Nephron progenitor cell (in vitro differentiated cells): ENCODE measurements around the gene MYBPHL.

Experiments
- DNase-seq: peaks from one replicate; pipeline ENCODE4 v3.0.0; 2021
- H3K27ac Mint-ChIP-seq: 2 replicates; pipeline ENCODE4 v1.8.0; 2021; ENCODE audit warnings: mild to moderate bottlenecking, moderate library complexity, mixed read lengths
- H3K27me3 Mint-ChIP-seq: 2 replicates; pipeline ENCODE4 v1.8.0; 2021; ENCODE audit warnings: mild to moderate bottlenecking, low read depth, mixed read lengths; ENCODE audit not compliant: poor library complexity
- H3K36me3 Mint-ChIP-seq: 2 replicates; pipeline ENCODE4 v1.8.0; 2021; ENCODE audit warnings: low read depth, mixed read lengths
- H3K4me1 Mint-ChIP-seq: 2 replicates; pipeline ENCODE4 v1.8.0; 2021; ENCODE audit warnings: mixed read lengths
- H3K4me3 Mint-ChIP-seq: 2 replicates; pipeline ENCODE4 v1.8.0; 2021; ENCODE audit warnings: mild to moderate bottlenecking, moderate library complexity, mixed read lengths
- H3K9me3 Mint-ChIP-seq: 2 replicates; pipeline ENCODE4 v1.8.0; 2021; ENCODE audit warnings: mild to moderate bottlenecking, moderate library complexity, mixed read lengths
- TF ChIP-seq, protein P1 (sequence below): fragments of 200-600 bp; sonication (generic); IDR thresholded peaks from 2 replicates; pipeline ENCODE4 v1.5.0; 2021; ENCODE audit warnings: antibody characterized with exemption

The MYBPHL gene

GRCh38 chr1:109270623-109271317 lies 36.0 kb downstream of the MYBPHL start:
- no peak for DNase-seq
- H3K4me3 Mint-ChIP-seq: no peak overlapping the region
- no peaks in the 10 kb centered on the region for H3K9me3 Mint-ChIP-seq
- peaks cover 42% of the 10 kb centered on the region for H3K4me1 Mint-ChIP-seq
- peaks cover 3% of the 10 kb centered on the region for H3K27me3 Mint-ChIP-seq
- TF ChIP-seq, protein P1, sequence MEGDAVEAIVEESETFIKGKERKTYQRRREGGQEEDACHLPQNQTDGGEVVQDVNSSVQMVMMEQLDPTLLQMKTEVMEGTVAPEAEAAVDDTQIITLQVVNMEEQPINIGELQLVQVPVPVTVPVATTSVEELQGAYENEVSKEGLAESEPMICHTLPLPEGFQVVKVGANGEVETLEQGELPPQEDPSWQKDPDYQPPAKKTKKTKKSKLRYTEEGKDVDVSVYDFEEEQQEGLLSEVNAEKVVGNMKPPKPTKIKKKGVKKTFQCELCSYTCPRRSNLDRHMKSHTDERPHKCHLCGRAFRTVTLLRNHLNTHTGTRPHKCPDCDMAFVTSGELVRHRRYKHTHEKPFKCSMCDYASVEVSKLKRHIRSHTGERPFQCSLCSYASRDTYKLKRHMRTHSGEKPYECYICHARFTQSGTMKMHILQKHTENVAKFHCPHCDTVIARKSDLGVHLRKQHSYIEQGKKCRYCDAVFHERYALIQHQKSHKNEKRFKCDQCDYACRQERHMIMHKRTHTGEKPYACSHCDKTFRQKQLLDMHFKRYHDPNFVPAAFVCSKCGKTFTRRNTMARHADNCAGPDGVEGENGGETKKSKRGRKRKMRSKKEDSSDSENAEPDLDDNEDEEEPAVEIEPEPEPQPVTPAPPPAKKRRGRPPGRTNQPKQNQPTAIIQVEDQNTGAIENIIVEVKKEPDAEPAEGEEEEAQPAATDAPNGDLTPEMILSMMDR: no peak
- no peak overlapping the region for H3K27ac Mint-ChIP-seq
- H3K36me3 Mint-ChIP-seq: peaks cover 20% of the 10 kb centered on the region

DNA sequence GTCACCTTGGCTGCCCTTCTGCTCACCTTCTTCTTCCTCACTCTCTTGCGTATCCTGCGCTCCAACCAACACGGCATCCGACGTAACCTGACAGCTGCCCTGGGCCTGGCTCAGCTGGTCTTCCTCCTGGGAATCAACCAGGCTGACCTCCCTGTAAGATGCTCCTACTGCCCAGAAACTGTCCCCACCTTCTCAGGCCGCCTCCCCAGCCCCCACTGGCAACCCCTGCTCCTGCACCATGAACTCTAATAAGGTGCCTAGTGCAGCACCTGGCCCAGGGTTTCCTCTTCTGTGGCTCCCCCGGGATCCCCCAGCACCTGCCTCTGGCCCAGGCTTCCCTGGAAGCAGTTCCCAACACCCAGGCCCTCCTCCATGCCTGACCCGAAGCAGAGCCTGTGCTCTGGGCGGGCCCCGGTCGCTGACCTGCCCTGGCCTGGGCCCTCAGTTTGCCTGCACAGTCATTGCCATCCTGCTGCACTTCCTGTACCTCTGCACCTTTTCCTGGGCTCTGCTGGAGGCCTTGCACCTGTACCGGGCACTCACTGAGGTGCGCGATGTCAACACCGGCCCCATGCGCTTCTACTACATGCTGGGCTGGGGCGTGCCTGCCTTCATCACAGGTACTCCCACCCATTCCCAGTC lies 36.7 kb downstream of the MYBPHL start:
- Mint-ChIP-seq H3K27ac (no peak overlapping the region), H3K27me3 (peaks cover 3% of the 10 kb centered on the region), H3K4me1 (peaks cover 35% of the 10 kb centered on the region), H3K36me3 (peaks cover 20% of the 10 kb centered on the region), H3K4me3 (no peak overlapping the region), H3K9me3 (no peaks in the 10 kb centered on the region)
- no peak for DNase-seq
- TF ChIP-seq, protein P1: no peak

DNA sequence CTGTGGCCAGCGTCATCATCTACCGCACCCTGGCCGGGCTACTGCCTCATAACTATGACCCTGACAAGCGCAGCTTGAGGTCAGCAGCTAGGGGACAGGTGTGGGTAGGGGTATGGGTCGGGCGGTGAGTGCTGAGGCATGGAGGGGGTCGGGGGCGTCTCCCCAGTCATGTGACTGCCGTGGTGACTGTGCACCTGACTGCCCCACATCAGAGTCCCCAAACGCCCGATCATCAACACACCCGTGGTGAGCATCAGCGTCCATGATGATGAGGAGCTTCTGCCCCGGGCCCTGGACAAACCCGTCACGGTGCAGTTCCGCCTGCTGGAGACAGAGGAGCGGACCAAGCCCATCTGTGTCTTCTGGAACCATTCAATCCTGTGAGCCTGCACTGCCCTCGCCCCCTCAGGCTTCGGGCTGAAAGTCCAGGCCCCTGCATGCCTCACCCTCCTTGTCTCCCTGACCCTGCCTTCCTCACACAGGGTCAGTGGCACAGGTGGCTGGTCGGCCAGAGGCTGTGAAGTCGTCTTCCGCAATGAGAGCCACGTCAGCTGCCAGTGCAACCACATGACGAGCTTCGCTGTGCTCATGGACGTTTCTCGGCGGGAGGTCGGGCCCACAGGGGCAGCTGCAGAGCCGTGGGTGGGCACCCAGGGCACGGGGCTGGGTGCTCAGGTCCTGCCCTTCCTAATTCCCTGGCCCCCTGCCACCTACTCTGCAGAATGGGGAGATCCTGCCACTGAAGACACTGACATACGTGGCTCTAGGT lies 37.4 kb downstream of the MYBPHL start:
- TF ChIP-seq, protein P1: no peak
- peaks cover 28% of the 10 kb centered on the region for H3K4me1 Mint-ChIP-seq
- H3K36me3 Mint-ChIP-seq: peaks cover 20% of the 10 kb centered on the region
- no peak overlapping the region for H3K27ac Mint-ChIP-seq
- H3K4me3 Mint-ChIP-seq: no peak overlapping the region
- no peak for DNase-seq
- H3K27me3 Mint-ChIP-seq: peaks cover 3% of the 10 kb centered on the region
- H3K9me3 Mint-ChIP-seq: no peaks in the 10 kb centered on the region

DNA sequence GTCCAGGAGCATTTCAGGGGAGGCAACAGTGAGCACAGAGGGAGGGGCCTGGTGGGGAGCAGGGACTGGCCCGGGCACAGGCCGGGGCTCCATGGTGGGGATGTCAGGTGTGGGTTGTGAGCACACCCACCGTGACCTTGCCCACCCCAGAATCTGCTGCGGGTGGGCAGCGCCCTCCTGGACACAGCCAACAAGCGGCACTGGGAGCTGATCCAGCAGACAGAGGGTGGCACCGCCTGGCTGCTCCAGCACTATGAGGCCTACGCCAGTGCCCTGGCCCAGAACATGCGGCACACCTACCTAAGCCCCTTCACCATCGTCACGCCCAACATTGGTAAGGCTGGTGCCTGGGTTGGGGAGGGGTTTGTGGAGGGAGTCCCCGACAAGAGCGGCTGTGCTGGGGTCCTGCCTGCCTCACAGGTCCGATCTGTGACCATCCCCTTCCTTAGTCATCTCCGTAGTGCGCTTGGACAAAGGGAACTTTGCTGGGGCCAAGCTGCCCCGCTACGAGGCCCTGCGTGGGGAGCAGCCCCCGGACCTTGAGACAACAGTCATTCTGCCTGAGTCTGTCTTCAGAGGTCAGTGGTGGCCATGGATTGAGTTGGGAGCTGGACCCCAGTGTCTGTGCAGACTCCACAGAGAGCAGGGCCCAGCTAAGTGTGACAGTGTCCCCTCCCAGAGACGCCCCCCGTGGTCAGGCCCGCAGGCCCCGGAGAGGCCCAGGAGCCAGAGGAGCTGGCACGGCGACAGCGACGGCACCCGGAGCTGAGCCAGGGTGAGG lies 38.2 kb downstream of the MYBPHL start:
- Mint-ChIP-seq H3K36me3 (peaks cover 13% of the 10 kb centered on the region), H3K27ac (no peak overlapping the region), H3K27me3 (peaks cover 3% of the 10 kb centered on the region), H3K4me3 (no peak overlapping the region), H3K9me3 (no peaks in the 10 kb centered on the region), H3K4me1 (peaks cover 25% of the 10 kb centered on the region)
- no peak for DNase-seq
- TF ChIP-seq, protein P1: no peak

GRCh38 chr1:109267743-109268300 lies 39.0 kb downstream of the MYBPHL start:
- Mint-ChIP-seq H3K4me3 (no peak overlapping the region), H3K4me1 (peaks cover 24% of the 10 kb centered on the region), H3K36me3 (peaks cover 13% of the 10 kb centered on the region), H3K27ac (peak overlapping the region; percentile 88), H3K9me3 (no peaks in the 10 kb centered on the region), H3K27me3 (peaks cover 6% of the 10 kb centered on the region)
- DNase-seq: no peak
- TF ChIP-seq, protein P1: no peak
